MM.1S (cell line): ENCODE measurements around the gene DPP6.

Source experiments
- CTCF ChIP-seq: fragments of 300-600 bp; sonication (generic); IDR thresholded peaks from 2 replicates; pipeline ENCODE4 v1.5.1; 2016; ENCODE audit warnings: antibody characterized with exemption, low read length, mixed read lengths
- EZH2phosphoT487 ChIP-seq: fragments of 300-600 bp; sonication (generic); IDR thresholded peaks from 2 replicates; pipeline ENCODE4 v1.6.1; 2018; ENCODE audit warnings: antibody characterized with exemption, low read length

GRCh38 chr7:154906736-154907355 lies 854.6 kb downstream of the DPP6 start:
- no peak for TF ChIP-seq CTCF
- TF ChIP-seq EZH2phosphoT487, result no peak
